G401.6 (cell line): Measurements from ENCODE around the gene ITPK1.

Experiments
- FAIRE-seq: peaks from 2 replicates; lab custom pipeline; 2012; peaks lifted over from hg19 to GRCh38; lab: Jason Lieb, UNC

The ITPK1 gene

DNA sequence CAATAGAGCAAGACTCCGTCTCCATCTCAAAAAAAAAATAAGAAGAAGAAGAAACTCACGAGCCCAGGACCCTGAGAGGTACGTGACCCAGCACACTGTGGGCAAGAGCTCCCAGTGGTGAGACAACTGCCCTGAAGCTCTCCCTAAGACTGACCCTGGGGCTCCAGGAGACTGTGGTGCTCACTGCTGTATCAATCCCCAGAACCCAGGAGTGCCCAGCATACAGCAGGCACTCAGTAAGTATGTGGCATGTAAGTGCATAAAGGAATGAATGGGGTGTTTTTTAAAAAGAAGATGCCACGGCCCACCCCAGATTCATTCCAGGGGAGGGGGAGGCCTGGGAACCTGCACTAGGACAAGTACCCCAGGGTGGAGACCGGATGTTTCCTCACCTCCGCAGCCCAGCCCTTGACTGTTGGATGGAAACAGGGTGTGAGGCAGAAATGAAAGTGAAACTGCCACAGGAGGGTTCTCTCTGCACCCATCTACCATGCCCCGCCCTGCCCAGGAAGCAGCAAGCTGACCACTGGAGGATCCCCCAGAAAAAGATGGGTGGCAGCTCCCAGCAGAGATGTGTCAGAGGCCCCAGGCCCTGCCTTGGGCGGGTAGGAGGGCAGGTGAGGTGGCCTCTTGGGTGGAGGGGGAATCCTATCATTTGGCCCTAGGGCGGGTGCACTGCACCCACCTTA lies 12.2 kb downstream of the ITPK1 start:
- FAIRE-seq = no peak

GRCh38 chr14:93102141-93102540 lies 13.6 kb downstream of the ITPK1 start:
- no peak for FAIRE-seq

DNA sequence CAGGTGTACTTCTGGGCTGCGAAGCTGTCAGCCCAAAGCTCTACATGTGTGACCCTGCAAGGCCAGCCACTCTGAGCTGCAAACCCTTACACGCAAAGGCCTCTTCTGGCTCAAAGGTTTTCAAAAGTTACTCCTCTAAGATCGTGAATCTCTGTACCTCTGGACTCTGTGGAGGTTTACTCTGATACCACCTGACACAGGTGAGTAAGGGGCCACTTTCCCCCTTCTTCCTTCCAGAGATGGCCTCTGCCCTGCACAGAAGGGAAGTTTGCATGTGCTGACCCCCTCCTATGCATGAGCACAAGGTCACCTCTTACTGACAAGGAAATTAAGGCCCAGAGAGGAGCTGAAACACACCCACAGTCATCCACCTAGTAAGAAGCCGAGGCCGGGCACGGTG lies 14.5 kb downstream of the ITPK1 start:
- no peak for FAIRE-seq

DNA sequence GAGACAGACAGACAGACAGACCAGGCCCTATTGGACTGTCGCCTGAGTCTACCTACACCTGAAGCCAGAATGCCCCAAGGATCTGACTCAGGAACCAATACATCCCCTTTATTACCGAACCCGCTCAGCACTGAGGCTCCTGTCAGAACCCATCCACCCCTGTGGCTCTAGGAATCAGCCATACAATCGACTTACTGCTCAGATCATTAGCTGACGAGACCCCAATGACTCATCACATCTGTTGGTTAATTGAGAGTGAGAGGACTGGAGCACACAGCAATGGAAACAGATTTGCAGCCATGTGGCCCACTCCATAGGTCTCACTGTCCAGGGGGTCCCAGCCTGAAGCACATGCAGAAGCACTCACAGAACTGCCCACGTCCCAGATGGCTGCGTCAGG lies 15.2 kb downstream of the ITPK1 start:
- FAIRE-seq = no peak

DNA sequence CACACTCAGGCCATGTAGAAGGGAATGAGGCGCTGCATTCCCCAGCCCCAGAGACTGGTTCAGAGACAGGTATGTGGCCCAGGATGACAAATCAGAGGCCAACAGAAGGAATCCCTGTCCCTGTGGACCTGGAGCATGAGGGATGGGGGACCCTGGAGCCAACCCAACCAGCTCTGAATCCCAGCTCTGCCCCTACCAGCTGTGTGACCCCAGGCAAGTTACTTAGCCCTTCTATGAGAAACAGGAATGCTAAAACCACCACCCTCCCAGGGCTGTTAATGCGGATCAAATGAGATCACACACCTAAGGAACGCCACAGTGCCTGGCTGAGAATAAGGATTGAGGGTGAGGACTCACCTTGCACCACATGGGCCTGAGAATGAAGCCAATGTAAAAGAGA lies 15.6 kb downstream of the ITPK1 start:
- no peak for FAIRE-seq

GRCh38 chr14:93099643-93100042 lies 16.1 kb downstream of the ITPK1 start:
- FAIRE-seq = no peak

- FAIRE-seq = no peak
Measured at GRCh38 chr14:93099196-93099595, 16.5 kb downstream of the ITPK1 start.

DNA sequence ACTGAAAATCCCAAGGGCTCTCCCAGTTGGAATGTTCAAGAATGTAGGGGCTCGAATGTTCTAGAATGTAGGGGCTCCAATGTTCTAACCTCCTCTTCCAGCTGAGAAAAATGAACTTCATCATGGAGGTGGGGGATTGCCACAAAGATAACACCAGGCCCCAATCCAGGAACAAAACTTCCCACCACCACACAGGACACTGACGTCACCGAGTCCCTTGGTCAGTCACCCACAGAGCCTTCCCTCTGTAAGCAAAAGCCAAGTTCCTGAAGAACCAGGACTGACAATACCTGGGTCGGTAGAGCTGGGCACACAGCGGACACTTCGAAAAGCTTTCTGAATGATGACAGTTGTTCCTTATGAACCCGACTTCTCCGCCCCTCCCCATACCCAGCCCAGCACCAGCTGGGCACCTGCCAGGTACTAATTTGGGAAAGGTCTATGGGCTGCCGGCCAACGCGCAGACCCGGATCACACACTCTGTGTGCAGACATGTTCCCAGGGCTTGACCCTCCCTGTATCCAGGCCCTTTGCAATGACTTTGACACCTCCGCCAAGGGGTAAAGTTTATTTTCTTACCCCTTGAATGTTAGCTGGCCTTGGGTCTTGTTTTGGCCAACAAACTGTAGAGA lies 18.9 kb downstream of the ITPK1 start:
- FAIRE-seq = no peak

- FAIRE-seq = no peak
Measured at GRCh38 chr14:93095742-93096510, 19.8 kb downstream of the ITPK1 start.

GRCh38 chr14:93094121-93094918 lies 21.4 kb downstream of the ITPK1 start:
- FAIRE-seq = no peak

DNA sequence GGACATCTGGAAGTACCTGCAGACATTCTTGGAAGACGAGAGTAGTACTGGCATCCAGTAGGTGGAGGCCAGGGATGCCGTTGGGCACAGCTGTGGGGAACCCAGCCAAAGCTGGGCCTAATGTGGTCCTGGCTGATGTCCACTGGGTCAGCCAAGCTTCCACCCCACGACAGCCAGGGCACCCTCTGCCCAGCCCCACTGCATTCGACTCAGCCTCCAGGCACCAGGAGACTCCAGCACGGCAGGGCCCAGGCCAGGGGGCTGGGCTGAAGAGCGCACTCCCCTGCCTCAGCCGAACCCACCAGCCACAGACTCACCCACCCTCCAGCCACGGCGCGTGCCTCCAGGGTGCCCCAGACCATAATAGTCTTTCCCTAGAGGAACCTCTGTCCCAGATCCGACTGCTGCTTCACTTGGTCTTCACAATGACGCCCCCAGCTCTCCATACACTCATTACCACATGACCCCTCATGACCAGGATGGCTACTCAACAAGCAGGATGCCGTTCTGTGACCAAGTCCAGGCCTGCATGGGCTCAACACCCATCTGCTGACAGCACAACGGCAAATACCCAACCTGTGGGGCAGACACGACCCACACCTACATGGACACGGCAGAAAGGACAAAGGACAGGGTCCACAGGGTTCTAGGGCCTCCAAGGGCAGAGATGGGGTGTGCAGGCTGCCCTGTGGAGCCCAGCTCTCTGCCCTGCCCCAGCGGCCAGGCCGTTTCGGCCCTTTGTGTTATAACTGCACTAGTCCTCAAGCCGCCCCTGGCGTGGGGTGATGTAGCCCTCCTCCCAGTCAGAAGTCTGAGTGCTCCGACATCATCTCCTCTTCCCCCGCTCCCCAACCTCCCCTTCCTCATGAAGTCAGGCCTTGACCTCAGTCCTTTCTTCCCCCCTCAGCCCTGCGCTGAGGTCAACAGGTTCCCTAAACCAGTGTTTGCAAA lies 22.8 kb downstream of the ITPK1 start:
- no peak for FAIRE-seq

DNA sequence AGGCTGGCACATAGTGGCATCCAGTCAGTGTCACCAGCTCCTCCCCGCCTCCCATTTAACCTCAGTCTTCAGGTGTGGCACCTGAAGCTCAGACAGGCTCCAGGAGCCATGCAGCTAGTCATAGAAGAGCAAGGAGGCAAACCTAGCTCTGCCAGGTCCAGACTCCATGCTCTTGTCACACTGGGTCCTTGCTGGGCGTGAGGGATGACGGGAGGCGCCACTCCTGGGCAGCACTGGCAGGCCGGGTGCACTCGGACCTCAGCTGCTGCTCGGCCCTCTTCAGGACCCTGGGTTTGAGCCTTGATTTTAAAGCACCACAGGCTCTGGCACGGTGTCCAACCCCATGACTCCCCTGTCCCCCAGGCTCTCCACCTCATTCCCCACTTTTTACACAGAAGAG lies 24.1 kb downstream of the ITPK1 start:
- no peak for FAIRE-seq

DNA sequence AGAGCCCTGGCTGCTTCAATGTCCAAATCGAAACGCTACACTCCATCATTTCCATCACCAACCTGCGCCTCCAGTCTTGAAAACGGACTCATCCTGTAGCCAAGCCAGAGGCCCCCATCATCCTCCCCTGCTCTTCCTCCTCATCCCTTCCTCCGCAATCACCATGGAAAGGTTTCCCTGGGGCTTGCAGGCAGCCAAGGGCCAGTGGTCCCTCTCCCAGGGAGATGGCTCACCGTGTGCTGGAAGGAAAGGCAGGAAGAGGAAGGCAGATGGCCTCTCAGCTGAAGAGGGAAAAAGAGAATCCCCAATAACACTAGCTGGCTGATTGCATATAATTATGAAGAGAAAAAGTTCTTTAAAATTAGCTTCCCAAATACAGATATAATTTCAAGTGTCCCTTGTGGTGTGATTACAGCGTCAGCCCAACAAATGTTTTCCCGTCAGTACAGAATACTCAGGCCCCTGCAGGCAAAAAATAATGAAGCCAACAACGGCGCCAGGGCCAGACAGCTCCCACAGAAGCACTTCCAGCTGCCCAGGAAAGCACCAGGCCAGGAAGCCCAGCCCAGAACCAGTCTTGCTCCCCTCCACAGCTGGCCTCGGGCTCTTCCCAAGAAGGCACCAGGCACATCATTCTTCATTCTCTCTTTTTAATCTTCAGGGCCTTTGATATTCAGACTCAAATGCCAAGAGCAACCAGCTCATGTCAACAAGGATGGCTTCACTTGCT lies 24.7 kb downstream of the ITPK1 start:
- no peak for FAIRE-seq

DNA sequence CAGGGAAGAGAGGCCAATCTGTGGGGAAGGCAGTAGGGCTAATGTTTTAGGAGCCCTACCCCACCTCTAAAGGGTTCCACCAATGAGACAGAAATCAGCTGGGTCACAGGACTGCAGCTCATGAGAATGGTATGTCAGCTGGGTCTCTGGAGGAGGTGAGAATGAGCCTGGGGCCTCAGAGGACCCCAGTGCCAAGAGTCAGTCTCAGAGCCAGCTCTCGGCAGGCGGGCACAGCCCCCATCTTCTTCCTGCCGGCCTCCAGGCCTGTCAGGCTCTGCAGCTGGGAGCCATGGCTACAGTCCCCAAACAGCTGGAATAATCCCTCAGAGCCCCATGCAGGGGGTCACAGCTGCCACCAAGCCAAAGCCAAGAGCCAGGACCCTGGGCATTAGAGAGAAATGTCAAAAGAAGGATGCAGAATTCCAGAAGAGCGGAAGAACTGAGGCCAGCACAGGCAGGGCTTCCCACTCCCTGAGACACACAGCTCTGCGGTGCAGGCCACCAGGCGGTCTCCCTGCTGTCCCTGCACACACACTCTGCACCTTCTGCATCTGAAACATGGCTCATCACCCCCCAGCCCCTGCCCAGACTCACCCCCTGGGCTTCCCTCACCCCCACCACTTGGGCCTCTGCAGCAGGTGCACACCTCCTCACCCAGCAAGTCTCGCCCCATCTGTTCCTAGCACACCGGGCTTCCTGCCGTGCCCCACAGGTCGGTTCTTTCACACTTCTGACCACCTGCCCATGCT lies 26.0 kb downstream of the ITPK1 start:
- no peak for FAIRE-seq

GRCh38 chr14:93086441-93087055 lies 29.2 kb downstream of the ITPK1 start:
- FAIRE-seq = no peak

- FAIRE-seq = no peak
Measured at GRCh38 chr14:93085911-93086310, 29.8 kb downstream of the ITPK1 start.

DNA sequence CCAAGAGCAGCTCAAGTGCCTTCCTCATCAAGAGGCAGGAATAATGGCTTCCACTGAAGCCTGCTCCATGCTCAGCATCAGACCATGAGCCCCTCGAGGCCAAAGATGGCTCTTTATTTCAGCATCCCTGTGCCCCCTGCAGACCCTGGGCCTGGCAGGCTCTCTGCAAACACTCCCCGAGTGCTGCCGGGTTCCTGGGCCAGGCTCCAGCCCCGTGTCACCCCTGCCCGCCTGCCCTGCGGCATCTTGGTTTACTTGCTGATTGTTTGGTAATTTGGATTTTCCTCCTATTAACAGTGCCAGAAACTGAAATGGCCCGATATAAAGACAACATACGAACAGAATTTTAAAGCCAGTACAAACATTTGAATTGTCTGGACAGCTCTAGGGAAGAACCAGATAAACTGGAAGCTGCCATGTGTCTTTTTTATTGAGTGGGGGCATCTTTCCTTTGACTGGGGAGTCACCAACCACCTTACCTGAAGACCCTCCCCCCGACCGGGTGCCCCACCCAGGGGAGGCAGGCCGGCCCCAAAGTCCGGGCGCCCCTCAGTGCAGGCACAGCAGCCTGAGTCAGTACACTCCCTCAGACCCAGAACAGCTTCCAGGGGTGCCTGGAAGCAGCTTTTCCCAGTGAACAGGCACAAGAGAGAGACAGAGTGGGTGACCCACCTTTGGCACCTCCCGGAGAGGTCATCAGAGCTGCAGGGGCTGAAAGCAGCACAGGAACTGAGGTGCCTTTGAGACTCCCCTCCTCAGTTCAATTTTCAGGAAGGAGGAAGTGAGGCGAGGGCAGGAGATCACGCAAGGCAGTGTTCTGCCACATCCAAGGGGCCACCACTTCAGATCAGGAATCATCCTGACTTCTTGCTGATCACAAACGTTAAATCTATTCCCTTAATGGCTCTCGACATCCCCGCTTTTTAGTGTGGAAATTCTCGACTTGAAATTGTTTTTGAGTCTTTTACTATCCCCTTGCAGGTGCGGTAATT lies 30.6 kb downstream of the ITPK1 start:
- no peak for FAIRE-seq

- FAIRE-seq = no peak
Measured at GRCh38 chr14:93084402-93084801, 31.3 kb downstream of the ITPK1 start.
